HUDEP-2 (cell line): ENCODE data around the gene RMND1.
"Not testable (repeated sequence)": the region's sequence is repeated elsewhere in the genome, so short reads cannot be mapped to it uniquely, and the experiment has no call there.

Source experiments
- DNase-seq, 76 experiments: peaks; one replicate each; lab custom pipeline; 2025; ENCODE audit not compliant: unreplicated experiment in 76 of 76; lab: John Stamatoyannopoulos, UW

Gene RMND1

GRCh38 chr6:151455751-151456398, 3.9 kb upstream of the RMND1 start:
- DNase-seq = not testable (repeated sequence)

- peak in 13 of 76 experiments; percentile 4 to 62 (median 23) for DNase-seq
These were observed 963 bp upstream of the RMND1 start for GRCh38 chr6:151452750-151453427.

- no peak for DNase-seq
These were observed 443 bp downstream of the RMND1 start for GRCh38 chr6:151451417-151451949.

- DNase-seq = not testable (repeated sequence)
These were observed 998 bp downstream of the RMND1 start for GRCh38 chr6:151450928-151451327.

GRCh38 chr6:151448623-151449022, 3.3 kb downstream of the RMND1 start:
- no peak for DNase-seq

- DNase-seq = no peak
These were observed 4.7 kb downstream of the RMND1 start for GRCh38 chr6:151447237-151447636.

GRCh38 chr6:151445482-151445881, 6.4 kb downstream of the RMND1 start:
- DNase-seq = peak in 25 of 76 experiments; percentile 3 to 69 (median 37)

GRCh38 chr6:151443911-151444621, 7.9 kb downstream of the RMND1 start:
- no peak for DNase-seq

- DNase-seq = no peak
These were observed 8.5 kb downstream of the RMND1 start for GRCh38 chr6:151443454-151443853.

GRCh38 chr6:151442371-151442770, 9.6 kb downstream of the RMND1 start:
- DNase-seq = no peak

GRCh38 chr6:151441390-151442166, 10.3 kb downstream of the RMND1 start:
- no peak for DNase-seq

- DNase-seq = peak in 1 of 76 experiments; percentile 2
These were observed 11.0 kb downstream of the RMND1 start for GRCh38 chr6:151440930-151441329.

- no peak for DNase-seq
These were observed 11.4 kb downstream of the RMND1 start for GRCh38 chr6:151440498-151440897.

GRCh38 chr6:151437401-151437800, 14.5 kb downstream of the RMND1 start:
- DNase-seq = no peak

- no peak for DNase-seq
These were observed 15.1 kb downstream of the RMND1 start for GRCh38 chr6:151436802-151437201.

GRCh38 chr6:151436300-151436699, 15.6 kb downstream of the RMND1 start:
- DNase-seq = no peak

- DNase-seq = no peak
These were observed 17.6 kb downstream of the RMND1 start for GRCh38 chr6:151434369-151434768.

- DNase-seq = no peak
These were observed 19.3 kb downstream of the RMND1 start for GRCh38 chr6:151432651-151433050.

GRCh38 chr6:151431337-151431736, 20.6 kb downstream of the RMND1 start:
- DNase-seq = no peak

GRCh38 chr6:151430886-151431285, 21.0 kb downstream of the RMND1 start:
- DNase-seq = peak in 1 of 76 experiments; percentile 7
